ENCODE measurements around the gene UBQLN4.

- TF ChIP-seq REST (IDR thresholded peaks at IDR 0.05) (no peak), SP1 (IDR thresholded peaks at IDR 0.05) (no peak), CTCF (IDR thresholded peaks at IDR 0.05; ENCODE audit: low read depth, low read length, missing input control) (no peak), JUND (IDR thresholded peaks at IDR 0.05) (no peak), EGR1 (IDR thresholded peaks at IDR 0.05; ENCODE audit: low read depth in 2 of 2) (no peak), ATF3 (IDR thresholded peaks at IDR 0.05) (no peak), GABPA (IDR thresholded peaks at IDR 0.05 in 1 of 2, conservative IDR thresholded peaks at IDR 0.05 in 1 of 2) (no peak), YY1 (IDR thresholded peaks at IDR 0.05) (no peak), FOXA1 (IDR thresholded peaks at IDR 0.05) (no peak), TAF1 (conservative IDR thresholded peaks at IDR 0.05) (no peak), MAX (IDR thresholded peaks at IDR 0.05) (no peak), RAD21 (IDR thresholded peaks at IDR 0.05) (no peak)
Observed at GRCh38 chr1:156062189-156062588, 8.6 kb upstream of the UBQLN4 start.

Data from liver (tissue), 3 donors.